HG03558 (cell line): ENCODE results near the gene CPNE4.

Experiments
- ATAC-seq: cut with Tn5 transposase; IDR thresholded peaks from one replicate; pipeline ENCODE4 v1.9.1; 2021; ENCODE audit warnings: moderate number of reproducible peaks; ENCODE audit not compliant: unreplicated experiment; ENCODE audit errors: extremely low read depth

Gene CPNE4

GRCh38 chr3:131711114-131711768 is 323.6 kb downstream of the CPNE4 start:
- ATAC-seq = no peak

- ATAC-seq = no peak
Observed at GRCh38 chr3:131708241-131708640, 326.6 kb downstream of the CPNE4 start.

GRCh38 chr3:131705558-131706051 is 329.2 kb downstream of the CPNE4 start:
- ATAC-seq = peak; percentile 84

- ATAC-seq = no peak
Observed at GRCh38 chr3:131705099-131705498, 329.7 kb downstream of the CPNE4 start.

GRCh38 chr3:131704098-131704497 is 330.7 kb downstream of the CPNE4 start:
- no peak for ATAC-seq

GRCh38 chr3:131702146-131702545 is 332.7 kb downstream of the CPNE4 start:
- no peak for ATAC-seq

- no peak for ATAC-seq
Observed at GRCh38 chr3:131701153-131701770, 333.6 kb downstream of the CPNE4 start.

GRCh38 chr3:131699001-131699400 is 335.8 kb downstream of the CPNE4 start:
- ATAC-seq = no peak

GRCh38 chr3:131694376-131694775 is 340.4 kb downstream of the CPNE4 start:
- ATAC-seq = no peak

GRCh38 chr3:131692356-131692755 is 342.5 kb downstream of the CPNE4 start:
- ATAC-seq = no peak

GRCh38 chr3:131690800-131691199 is 344.0 kb downstream of the CPNE4 start:
- ATAC-seq = peak; percentile 34

GRCh38 chr3:131688370-131688769 is 346.4 kb downstream of the CPNE4 start:
- ATAC-seq = no peak

GRCh38 chr3:131669600-131669999 is 365.2 kb downstream of the CPNE4 start:
- no peak for ATAC-seq

- no peak for ATAC-seq
Observed at GRCh38 chr3:131658771-131659170, 376.0 kb downstream of the CPNE4 start.

- ATAC-seq = no peak
Observed at GRCh38 chr3:131658115-131658514, 376.7 kb downstream of the CPNE4 start.

- ATAC-seq = no peak
Observed at GRCh38 chr3:131655070-131655690, 379.6 kb downstream of the CPNE4 start.

- ATAC-seq = no peak
Observed at GRCh38 chr3:131645638-131646037, 389.2 kb downstream of the CPNE4 start.

GRCh38 chr3:131636266-131636775 is 398.5 kb downstream of the CPNE4 start:
- no peak for ATAC-seq

- no peak for ATAC-seq
Observed at GRCh38 chr3:131630807-131631206, 404.0 kb downstream of the CPNE4 start.

GRCh38 chr3:131630097-131630496 is 404.7 kb downstream of the CPNE4 start:
- ATAC-seq = peak; percentile 88

GRCh38 chr3:131623431-131623830 is 411.4 kb downstream of the CPNE4 start:
- no peak for ATAC-seq
